ENCODE data around the gene MRPL44. TPM values are rescaled to one million over a fixed set of nuclear protein-coding genes. Genes with fewer than 3 reads are reported as not detected.

Gene MRPL44
- total and polyA plus RNA-seq, 2 donors, result 17.6 to 31.5 TPM

Other genes with a start within 250 kb of the MRPL44 start
- 10.0 TPM for gene AP1S3, start 119.9 kb upstream of the MRPL44 start, total RNA-seq
- gene AP1S3, start 119.9 kb upstream of the MRPL44 start, polyA plus RNA-seq, result 2.1 TPM
- gene WDFY1, start 12.1 kb upstream of the MRPL44 start, total RNA-seq, result 104 TPM
- 22.6 TPM for gene WDFY1, start 12.1 kb upstream of the MRPL44 start, polyA plus RNA-seq
- gene SERPINE2, start 81.8 kb downstream of the MRPL44 start, total RNA-seq, result 84.7 TPM
- gene SERPINE2, start 81.8 kb downstream of the MRPL44 start, polyA plus RNA-seq, result 17.6 TPM